Activated T-cell treated with anti-CD3 and anti-CD28 coated beads for 1 hour (primary cell): ENCODE results near the gene USP9Y.
A peak's percentile ranks its signal among the peaks of the same experiment; 100 is the strongest.
"Not testable (repeated sequence)": the region's sequence is repeated elsewhere in the genome, so short reads cannot be mapped to it uniquely, and the experiment has no call there.

ENCODE experiments used
- DNase-seq: peaks from one replicate; pipeline ENCODE4 v3.0.0-alpha.2; 2020; ENCODE audit warnings: low read depth

USP9Y gene

GRCh38 chrY:12701181-12701695 is at the start of gene USP9Y:
USP9Y (plus strand) TSS chrY:12701231; CDS start chrY:12709448, 8,217 bp downstream.
- DNase-seq = no peak

- DNase-seq = no peak
Observed at GRCh38 chrY:12651621-12652036, 49.4 kb upstream of the USP9Y start.

GRCh38 chrY:12661745-12662681 is 39.0 kb upstream of the USP9Y start:
- peak; percentile 70 for DNase-seq

GRCh38 chrY:12662745-12663591 is 38.1 kb upstream of the USP9Y start:
- no peak for DNase-seq

- not testable (repeated sequence) for DNase-seq
Observed at GRCh38 chrY:12663845-12664244, 37.2 kb upstream of the USP9Y start.

GRCh38 chrY:12678111-12678510 is 22.9 kb upstream of the USP9Y start:
- no peak for DNase-seq

GRCh38 chrY:12681535-12681934 is 19.5 kb upstream of the USP9Y start:
- no peak for DNase-seq

- no peak for DNase-seq
Observed at GRCh38 chrY:12688337-12688736, 12.7 kb upstream of the USP9Y start.

- no peak for DNase-seq
Observed at GRCh38 chrY:12700087-12700486, 944 bp upstream of the USP9Y start.

GRCh38 chrY:12702174-12702573 is 1.1 kb downstream of the USP9Y start:
- no peak for DNase-seq

GRCh38 chrY:12710460-12710859 is 9.4 kb downstream of the USP9Y start:
- DNase-seq = no peak

- no peak for DNase-seq
Observed at GRCh38 chrY:12715376-12715775, 14.3 kb downstream of the USP9Y start.

- DNase-seq = no peak
Observed at GRCh38 chrY:12729746-12730145, 28.7 kb downstream of the USP9Y start.

- no peak for DNase-seq
Observed at GRCh38 chrY:12733625-12734024, 32.6 kb downstream of the USP9Y start.

GRCh38 chrY:12734051-12734450 is 33.0 kb downstream of the USP9Y start:
- no peak for DNase-seq

GRCh38 chrY:12741414-12741813 is 40.4 kb downstream of the USP9Y start:
- DNase-seq = no peak

- no peak for DNase-seq
Observed at GRCh38 chrY:12742725-12743124, 41.7 kb downstream of the USP9Y start.

- DNase-seq = no peak
Observed at GRCh38 chrY:12744091-12744490, 43.1 kb downstream of the USP9Y start.

- no peak for DNase-seq
Observed at GRCh38 chrY:12749293-12749692, 48.3 kb downstream of the USP9Y start.

- no peak for DNase-seq
Observed at GRCh38 chrY:12752856-12753255, 51.8 kb downstream of the USP9Y start.

GRCh38 chrY:12756021-12756420 is 55.0 kb downstream of the USP9Y start:
- DNase-seq = no peak

- no peak for DNase-seq
Observed at GRCh38 chrY:12765976-12766375, 64.9 kb downstream of the USP9Y start.

GRCh38 chrY:12784521-12784920 is 83.5 kb downstream of the USP9Y start:
- no peak for DNase-seq
